ENCODE data around the gene SRSF5. TPM values are rescaled to one million over a fixed set of nuclear protein-coding genes. Genes with fewer than 3 reads are reported as not detected.
A peak's percentile ranks its signal among the peaks of the same experiment; 100 is the strongest.
"Not testable (repeated sequence)": the region's sequence is repeated elsewhere in the genome, so short reads cannot be mapped to it uniquely, and the experiment has no call there.

The SRSF5 gene
- total RNA-seq, 1 donor from 2014 or later: 134 TPM

DNA sequence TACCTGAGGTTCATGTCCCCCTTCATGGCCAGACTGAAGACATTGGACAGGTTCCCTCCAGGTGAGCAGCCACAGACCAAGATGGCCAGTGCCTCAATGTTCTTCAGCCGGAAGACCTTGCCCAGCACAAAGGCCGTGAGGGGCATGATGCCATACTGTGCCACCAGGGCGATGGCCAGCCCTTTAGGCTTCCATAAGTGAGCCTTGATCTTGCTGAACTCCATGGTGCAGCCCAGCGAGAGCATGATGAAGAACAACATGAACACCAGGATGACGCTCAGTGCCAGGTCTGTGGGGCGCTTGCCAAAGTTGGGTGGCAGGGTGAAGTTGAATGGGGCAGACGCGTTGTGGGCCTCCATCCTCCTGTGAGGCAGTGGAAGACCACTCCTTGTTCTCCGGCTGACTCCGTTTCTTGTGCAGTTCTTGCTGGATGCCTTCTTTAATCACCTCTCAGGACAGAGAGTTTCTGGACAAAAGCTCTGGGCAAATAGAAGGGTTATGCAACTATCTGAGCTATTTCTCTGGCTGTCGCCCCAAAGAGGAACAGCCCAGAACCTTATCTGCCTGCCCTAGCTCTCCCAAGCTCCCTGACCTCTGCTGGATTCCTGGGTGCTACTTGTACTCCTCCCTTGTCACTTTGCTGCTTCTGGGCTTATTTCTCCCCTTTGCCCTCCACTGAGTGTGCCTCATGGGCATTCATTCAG lies 30.0 kb downstream of the SRSF5 start, which contains the start of gene SLC10A1:
Gene SLC10A1, minus strand, starts transcription at position 445 of the 704 bp plus-strand sequence. Its CDS starts 86 bp downstream, at position 359.
- ATAC-seq (ENCODE audit: poor library complexity): peak; percentile 64
- intact Hi-C loops (cut with DNase I): no loop called here

DNA sequence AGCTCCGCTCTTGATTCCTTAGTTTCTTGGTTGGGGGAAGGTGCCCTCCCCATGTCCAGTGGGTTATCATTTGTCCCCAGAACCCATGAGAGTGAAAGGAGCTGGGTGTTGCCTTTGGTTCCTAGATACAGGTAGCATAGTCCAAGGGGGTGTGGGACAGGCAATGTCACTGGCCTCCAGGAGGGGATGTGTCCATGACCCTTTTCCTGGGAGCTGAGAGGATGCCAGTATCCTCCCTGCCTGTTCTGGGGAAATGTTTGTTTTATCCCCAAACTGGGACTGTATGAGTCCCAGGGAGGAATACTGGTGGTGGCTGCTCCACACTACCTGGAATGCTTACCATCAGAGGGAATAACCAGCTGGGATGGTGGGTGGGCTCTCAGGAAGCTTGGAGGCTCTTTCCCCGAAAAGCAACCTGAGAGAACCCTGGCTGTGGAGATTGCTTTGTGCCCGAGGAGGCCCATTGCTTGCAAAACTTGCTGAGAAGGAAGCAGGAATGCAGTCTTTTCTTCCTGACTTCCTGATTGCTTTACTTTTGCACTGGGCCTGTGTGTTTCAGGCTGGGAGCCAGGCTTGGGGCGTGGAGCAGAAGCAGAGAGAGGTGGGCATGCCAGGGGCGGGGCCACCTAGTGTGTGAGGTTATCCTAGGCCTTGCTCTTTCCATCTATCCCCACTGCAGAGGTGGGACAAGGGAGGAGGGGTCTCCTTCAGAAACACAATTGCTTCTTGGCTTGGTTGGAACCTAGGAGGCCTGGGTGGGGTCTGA lies 30.8 kb downstream of the SRSF5 start:
- ATAC-seq (ENCODE audit: poor library complexity) (peak; percentile 15), DNase-seq (no peak)
- intact Hi-C loops (cut with DNase I): no loop called here

More for the DNA sequence above, 30.0 kb downstream of the SRSF5 start, which contains the start of gene SLC10A1:
- no peak for DNase-seq

DNA sequence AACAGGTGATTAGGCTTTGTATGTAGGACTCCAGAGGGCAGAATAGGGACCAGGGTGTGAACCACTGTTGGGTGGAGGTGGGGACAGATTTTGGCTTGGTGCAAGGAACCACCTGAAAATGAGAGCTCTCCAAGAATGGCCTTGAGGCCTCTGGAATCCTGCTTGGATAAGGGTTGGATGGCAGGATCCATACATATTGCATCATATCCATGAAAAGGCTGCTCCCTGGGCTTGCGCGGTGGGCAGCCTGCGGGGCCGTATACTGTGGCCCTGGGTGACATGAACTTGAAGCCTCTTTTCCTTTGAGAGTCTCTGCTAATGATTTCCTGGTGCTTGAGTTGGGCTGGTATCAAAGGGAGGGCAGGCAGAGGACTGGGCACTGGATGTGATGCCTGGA lies 31.4 kb downstream of the SRSF5 start:
- DNase-seq: no peak
- intact Hi-C loops (cut with DNase I): no loop called here
- no peak for ATAC-seq (ENCODE audit: poor library complexity)

GRCh38 chr14:69803753-69804152 lies 36.8 kb downstream of the SRSF5 start:
- DNase-seq: no peak
- intact Hi-C loops (cut with DNase I): no loop called here
- no peak for ATAC-seq (ENCODE audit: poor library complexity)

DNA sequence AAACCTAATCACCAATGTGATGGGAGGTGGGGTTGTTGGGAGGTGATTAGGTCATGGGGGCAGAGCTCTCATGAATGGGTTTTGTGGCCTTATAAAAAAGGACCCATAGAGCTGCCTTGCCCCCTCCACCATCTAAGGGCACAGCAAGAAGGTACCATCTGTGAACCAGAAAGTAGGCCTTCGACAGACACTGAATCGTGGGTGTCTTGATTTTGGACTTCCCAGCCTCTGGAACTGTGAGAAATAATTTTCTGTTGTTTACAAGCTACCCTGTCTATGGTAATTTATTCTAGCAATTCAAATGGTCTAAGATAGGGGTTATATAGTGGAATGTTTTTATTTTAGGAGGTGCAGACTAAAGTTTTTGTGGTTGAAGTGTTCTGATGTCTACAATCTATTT lies 38.0 kb downstream of the SRSF5 start:
- no peak for DNase-seq
- intact Hi-C loops (cut with DNase I): no loop called here
- no peak for ATAC-seq (ENCODE audit: poor library complexity)

- ATAC-seq (ENCODE audit: poor library complexity) (no peak), DNase-seq (no peak)
- intact Hi-C loops (cut with DNase I): no loop called here
Observed at GRCh38 chr14:69807192-69807591, 40.2 kb downstream of the SRSF5 start.

DNA sequence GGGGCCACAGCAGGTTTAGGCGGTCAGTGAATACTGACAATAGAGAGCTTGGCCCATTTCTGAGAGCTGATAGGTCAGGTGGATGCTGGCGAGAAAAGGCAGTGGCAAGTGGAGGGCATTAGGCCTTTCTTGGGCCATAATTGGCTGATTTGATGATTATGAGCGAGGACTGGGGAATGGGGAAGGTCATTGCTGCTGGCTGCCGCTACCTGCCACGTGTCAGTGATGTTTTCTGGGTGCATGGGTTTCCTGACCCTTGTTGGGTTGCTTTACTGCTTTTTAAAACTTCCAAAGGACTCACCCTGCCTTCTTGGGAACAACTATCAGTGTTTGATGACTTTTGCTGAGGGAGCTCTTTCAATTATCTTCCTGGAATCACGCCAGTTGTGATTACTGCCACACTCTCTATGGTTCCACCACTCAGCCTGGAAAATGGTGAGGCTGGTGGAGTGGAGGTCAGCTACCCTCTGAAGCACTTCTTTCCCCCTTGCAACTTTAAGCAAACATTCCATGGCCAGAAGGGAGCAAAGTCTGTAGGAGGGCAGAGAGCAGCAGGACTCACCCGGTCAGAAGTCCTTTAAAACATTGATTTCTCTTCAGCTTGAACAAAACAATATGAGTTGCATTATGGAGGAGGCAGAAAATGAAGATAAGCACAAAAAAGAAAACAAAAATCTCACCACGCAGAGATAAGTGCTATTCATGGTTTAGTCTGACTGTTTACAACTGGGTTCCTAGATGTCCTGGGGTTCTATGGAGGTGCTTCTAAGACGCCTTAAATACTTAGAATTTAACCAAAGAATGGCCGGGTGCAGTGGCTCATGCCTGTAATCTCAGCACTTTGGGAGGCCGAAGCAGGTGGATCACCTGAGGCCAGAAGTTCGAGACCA lies 42.2 kb downstream of the SRSF5 start:
- intact Hi-C loops (cut with DNase I): no loop called here
- no peak for DNase-seq

DNA sequence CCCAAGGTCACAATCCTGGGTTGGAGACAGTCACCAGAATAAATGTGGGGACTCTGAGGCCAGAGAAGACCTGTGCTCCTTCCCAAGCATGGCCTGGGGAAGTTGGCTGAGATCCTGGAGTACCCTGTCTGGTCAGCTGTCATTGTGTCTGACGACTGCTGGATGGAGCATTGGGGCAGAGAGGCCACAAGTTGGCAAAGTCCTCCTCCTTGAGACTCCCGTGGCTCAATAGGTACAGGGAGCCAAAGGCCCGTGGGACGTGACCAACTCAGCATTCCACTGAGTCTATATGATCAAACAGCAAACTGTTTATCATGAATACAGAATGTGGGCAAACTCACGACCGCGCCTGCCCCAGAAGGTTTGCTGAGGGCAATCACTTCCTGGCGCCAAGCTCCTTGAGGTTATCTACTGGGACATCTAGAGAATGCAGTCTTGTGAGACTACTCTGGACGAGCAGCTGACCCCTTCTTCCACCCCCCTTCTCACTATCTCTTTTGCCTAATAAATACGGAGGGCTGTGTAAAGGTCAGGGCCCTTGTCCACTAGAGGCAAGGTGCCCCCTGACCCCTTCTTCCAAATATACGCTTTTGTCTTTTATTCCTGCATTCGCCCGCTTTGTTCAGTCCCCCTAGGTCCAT lies 44.4 kb downstream of the SRSF5 start:
- DNase-seq (no peak), ATAC-seq (ENCODE audit: poor library complexity) (no peak)
- intact Hi-C loops (cut with DNase I): no loop called here

More for the DNA sequence above, 42.2 kb downstream of the SRSF5 start:
- no peak for ATAC-seq (ENCODE audit: poor library complexity)

- ATAC-seq (ENCODE audit: poor library complexity): no peak
- intact Hi-C loops (cut with DNase I): no loop called here
- no peak for DNase-seq
Observed at GRCh38 chr14:69811868-69812252, 44.9 kb downstream of the SRSF5 start.

DNA sequence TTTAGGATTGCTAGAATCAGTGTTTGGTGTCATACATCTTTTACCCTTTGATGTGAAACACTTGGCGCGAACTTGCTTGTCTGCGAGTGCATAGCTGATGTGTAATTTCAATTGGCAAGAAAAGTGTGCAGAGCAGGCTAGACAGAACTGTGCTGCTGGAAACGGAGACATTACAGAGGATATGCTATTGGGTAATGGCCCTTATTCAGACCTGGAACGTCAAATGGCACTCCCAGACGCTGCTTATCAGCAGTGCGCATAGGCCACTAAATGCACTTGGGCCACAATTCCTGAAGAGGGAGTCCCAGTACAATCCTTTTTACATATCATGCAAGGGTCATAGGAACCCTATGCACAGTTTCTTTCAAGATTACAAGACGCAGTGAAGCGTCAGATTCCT lies 45.8 kb downstream of the SRSF5 start:
- ATAC-seq (ENCODE audit: poor library complexity): no peak
- DNase-seq: no peak
- intact Hi-C loops (cut with DNase I): no loop called here

- ATAC-seq (ENCODE audit: poor library complexity); DNase-seq; intact Hi-C loops (cut with DNase I): not testable (repeated sequence)
Observed at GRCh38 chr14:69813346-69813745, 46.4 kb downstream of the SRSF5 start.

DNA sequence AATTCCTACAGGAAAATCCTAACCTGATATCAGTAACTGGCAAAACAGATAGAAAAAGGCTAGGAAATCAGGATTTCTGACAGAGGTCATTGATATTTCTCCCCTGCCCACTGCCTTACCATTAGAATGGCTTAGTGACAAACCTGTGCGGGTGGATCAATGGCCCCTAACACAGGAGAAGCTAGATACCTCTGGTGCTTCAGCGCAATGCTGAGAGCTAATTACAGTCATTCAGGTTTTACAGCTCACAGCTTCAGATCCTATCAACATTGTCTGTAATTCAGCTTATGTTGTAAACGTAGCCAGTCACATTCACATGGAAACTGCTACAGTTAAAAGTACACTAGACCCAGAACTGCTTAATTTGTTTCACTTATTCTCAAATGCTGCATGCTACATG lies 47.5 kb downstream of the SRSF5 start:
- intact Hi-C loops (cut with DNase I): no loop called here

DNA sequence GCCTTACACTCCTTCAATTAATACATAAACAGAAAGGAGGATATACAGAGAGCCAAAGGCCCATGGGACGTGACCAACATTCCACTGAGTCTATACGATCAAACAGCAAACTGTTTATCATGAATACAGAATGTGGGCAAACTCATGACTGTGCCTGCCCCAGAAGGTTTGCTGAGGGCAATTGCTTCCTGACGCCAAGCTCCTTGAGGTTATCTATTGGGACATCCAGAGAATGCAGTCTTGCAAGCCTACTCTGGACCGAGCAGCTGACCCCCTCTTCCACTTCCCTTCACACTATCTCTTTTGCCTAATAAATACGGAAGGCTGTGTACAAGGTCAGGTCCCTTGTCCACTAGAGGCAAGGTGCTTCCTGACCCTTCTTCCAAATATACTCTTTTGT lies 48.6 kb downstream of the SRSF5 start:
- intact Hi-C loops (cut with DNase I): no loop called here
- no peak for ATAC-seq (ENCODE audit: poor library complexity)
- DNase-seq: no peak

More for the DNA sequence above, 47.5 kb downstream of the SRSF5 start:
- DNase-seq (no peak), ATAC-seq (ENCODE audit: poor library complexity) (no peak)

GRCh38 chr14:69816216-69816615 lies 49.3 kb downstream of the SRSF5 start:
- ATAC-seq (ENCODE audit: poor library complexity): no peak
- intact Hi-C loops (cut with DNase I): no loop called here
- DNase-seq: no peak

DNA sequence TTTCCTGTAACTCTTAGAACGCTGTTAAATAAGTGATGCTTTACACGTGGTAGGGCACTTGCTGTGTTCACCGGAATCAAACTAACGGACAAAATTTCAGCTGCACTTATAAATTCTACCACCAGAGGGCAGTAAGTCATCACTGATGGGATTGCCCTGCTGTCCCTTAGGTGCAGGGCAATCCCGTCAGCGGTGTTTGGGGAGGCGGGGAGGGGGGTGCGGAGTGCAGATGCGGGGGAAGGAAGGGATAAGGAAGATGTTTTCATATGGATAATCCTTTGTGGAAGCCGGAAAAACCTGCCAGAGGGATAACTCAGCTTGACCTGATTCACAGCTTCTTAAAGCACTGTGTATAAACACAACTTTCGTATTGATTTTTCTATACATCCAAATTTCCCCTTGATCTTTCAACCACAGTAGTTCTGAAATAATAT lies 51.8 kb downstream of the SRSF5 start:
- ATAC-seq (ENCODE audit: poor library complexity): peak; percentile 79
- no peak for DNase-seq
- intact Hi-C loops (cut with DNase I): loop anchor here (2.0 kb wide), 1 partner anchor 210 kb away; no protein-coding TSS in a partner anchor

GRCh38 chr14:69819607-69820006 lies 52.7 kb downstream of the SRSF5 start:
- intact Hi-C loops (cut with DNase I): loop anchor here (2.0 kb wide), 1 partner anchor 209 kb away; no protein-coding TSS in a partner anchor
- no peak for DNase-seq
- no peak for ATAC-seq (ENCODE audit: poor library complexity)

- DNase-seq (no peak), ATAC-seq (ENCODE audit: poor library complexity) (no peak)
- intact Hi-C loops (cut with DNase I): no loop called here
Observed at GRCh38 chr14:69820991-69821390, 54.0 kb downstream of the SRSF5 start.

Measured in Right ventricle myocardium superior (tissue), 1 donor.